GM18867 (cell line): ENCODE results near the gene TNFRSF1B.

Experiments
- ATAC-seq: cut with Tn5 transposase; IDR thresholded peaks from one replicate; pipeline ENCODE4 v1.9.1; 2021; ENCODE audit warnings: mild to moderate bottlenecking, moderate library complexity; ENCODE audit not compliant: unreplicated experiment

TNFRSF1B gene

GRCh38 chr1:12157366-12158231, 9.2 kb upstream of the TNFRSF1B start:
- peak; percentile 24 for ATAC-seq

- ATAC-seq, result no peak
Measured at GRCh38 chr1:12158357-12159092, 8.3 kb upstream of the TNFRSF1B start.

DNA sequence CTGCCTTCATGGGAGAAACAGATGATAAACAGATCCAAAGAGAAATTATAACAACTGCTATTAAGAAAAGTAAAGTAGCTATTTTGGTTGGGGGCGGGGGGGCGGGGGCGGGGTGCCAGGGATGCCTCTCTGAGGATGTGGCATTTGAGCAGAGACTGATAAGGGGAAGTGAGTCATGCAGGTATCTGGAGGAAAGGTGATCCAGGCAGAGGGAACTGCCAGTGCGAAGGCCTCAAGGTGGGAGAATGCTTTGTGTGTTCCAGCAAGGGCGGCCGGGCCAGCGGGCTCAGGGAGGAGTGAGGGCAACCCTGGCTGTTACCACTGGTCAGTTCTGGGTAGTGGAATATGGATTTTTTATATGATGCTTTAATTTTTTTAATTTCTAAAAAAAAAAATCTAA, 7.0 kb upstream of the TNFRSF1B start:
- no peak for ATAC-seq

DNA sequence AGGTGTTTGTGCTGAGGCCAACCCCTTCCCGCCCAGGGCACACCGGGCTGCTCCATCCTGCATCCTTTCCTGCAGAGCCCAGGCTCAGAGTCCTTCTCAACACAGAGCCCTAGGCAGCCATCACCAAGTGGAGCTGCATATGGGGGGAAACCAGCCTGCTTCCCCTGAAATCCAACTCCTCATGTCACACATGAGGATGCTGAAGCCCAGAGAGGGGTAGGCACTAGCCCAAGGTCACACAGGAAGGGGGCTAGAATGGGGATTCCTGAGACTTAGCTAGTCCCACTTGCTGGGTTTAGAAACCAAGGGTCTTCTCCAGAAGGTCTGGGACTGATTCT, 5.5 kb upstream of the TNFRSF1B start:
- no peak for ATAC-seq

DNA sequence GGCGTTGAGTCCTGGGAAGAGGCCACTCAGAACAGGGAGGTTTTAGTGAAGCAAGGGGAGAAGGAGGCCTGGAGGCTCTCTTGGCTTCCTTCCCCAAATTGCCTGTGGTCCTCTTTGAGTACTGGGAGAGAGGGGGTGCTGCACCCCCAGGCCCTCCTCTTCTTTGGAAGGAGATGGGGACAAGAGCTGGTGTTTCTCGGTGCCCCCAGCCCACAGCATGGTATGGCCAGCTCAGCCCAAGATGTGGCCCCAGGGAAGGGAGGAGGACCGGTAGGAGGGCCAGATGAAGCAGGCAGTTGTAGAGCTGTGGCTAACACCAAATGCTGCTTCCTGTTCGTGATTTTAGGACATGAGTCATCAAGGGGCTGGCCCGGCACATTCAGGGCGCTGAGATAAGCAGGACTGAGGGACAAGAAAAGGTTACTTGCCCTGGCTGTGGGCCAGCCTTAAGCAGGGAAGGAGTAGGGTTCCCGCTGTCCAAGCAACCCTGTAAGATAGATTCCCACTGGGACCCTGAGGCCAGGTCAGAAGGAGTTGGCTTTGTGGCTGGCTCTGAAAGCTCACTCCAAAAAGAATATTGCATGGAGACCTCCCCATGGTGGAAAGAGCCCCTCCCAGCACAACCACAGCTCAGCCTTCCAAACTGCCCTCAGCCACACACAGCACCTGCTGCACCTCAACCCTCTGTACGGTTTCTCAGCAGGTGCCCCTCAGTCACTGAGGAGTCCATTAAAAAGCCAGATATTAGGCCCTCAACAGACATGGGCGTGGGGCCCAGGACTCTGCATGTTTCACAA, 4.9 kb upstream of the TNFRSF1B start:
- ATAC-seq, result peak; percentile 82

GRCh38 chr1:12162459-12163137, 4.2 kb upstream of the TNFRSF1B start:
- no peak for ATAC-seq

GRCh38 chr1:12163210-12163609, 3.6 kb upstream of the TNFRSF1B start:
- ATAC-seq, result no peak

- ATAC-seq, result no peak
Measured at GRCh38 chr1:12164210-12164609, 2.6 kb upstream of the TNFRSF1B start.

DNA sequence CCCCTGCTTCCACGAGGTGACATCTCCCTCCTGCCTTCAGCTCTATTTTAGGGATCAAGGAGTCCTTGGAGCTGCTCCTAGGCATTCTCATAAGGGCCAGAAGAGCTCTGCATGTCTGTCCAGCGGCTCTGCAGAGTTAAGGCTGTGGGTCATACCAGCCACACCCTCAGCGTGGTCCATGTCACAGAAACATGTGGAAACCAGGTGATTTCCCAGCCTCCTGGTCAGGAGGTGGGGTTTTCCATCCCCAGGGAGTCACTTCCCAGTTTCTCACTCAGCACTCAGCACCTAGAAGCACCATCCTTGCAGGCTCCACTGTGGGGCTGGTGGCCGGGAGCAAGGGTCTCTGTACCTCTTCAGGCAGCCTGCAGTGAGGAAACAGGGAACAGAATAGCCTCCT, 1.4 kb upstream of the TNFRSF1B start:
- ATAC-seq, result no peak

DNA sequence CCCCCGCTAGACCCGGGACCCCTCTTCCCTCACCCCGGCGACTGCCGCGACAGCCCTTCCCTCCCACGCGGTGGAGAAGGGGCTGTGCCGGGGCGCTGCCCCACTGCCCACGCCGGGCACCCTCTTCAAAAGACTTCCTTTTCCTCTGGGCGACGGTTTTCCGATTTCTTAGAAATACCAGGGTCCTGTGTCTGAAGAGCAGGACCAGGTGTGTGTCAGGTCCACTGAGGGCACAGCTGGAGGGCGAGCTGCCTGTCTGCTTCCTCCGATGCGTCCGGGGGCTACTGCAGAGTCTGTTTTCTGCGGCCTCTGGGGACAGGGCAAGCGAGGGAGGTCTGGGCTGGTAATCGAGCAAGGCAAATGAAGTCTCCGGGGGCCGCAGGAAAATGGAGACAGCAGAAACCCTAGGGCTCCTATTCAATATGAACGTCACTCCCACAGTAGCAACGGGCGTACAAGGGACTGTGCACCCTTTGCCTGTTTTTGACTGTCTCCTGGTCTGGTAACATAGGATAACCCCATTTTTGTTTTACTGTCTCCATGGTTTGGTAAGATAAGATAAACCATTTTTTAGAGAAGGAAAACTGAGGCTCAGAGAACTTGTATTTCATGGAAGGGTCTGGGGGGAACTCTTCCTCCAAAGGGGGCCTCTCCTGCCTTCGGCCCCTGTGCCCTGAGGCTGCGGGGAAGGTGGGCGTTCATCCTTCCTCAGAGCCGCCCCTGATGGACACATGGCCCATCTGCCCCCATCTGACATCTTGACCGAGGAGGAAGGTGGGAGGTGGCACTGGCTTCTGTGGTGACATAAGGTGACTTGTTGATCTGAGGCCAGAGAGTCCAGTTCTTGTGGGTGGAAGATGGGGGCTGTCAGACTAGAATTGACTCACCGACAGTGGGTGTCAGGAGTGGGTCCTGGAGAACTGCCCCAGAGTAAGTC, 970 bp downstream of the TNFRSF1B start:
- ATAC-seq, result peak; percentile 1

- no peak for ATAC-seq
Measured at GRCh38 chr1:12168451-12169160, 1.8 kb downstream of the TNFRSF1B start.

DNA sequence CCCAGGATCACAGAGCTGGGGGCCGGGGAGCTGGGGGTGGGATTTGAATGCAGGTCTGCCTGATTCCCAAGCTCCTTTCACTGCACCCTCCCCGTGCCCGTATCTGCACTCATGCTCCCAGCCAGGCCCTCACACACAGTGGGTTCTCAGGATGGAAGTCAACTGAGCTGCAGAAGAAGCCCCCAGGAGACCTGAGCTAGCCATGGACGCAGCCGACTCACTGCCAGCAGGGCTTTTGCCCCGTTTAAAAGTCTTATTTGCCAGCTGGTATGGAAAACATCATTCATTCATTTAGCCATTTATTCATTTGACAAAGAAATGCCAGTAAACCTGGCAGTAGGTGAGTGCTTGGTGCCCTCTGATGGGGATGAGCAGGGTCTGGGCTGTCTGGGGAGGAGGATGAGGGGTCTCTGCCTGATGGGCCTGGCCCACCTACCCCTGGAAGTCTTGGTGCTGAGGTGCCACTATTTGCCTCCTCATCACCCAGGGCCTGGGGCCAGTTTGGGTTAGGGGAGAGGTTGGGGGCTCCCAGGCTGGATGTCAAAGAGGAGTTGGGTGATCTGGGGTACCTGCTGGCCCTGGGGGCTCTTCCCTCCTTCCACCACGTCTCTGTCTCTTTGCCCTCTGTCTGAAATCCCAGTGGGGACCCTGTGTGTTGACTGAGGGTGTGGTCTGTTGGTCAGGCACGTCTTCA, 2.8 kb downstream of the TNFRSF1B start:
- ATAC-seq, result no peak

DNA sequence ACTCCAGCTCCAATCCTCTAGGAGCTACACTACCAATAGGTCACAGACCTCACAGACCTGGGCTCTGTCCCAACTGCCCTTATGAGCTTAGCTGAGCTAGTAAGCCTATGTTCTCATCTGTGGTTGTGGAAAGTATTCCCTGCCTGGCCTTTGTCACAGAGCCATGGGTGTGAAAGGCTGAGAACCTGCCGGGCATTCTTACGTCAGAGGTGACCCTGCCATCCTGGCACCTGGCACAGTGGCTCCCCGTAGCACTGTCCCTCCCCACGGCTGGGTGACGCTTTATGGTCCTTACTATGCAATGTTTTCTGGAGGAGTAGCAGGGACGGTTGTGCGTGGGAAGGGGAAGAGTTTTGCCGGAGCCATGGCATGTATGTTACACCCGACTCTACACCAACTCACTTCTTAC, 3.5 kb downstream of the TNFRSF1B start:
- ATAC-seq, result no peak

GRCh38 chr1:12171206-12172041, 4.6 kb downstream of the TNFRSF1B start:
- no peak for ATAC-seq

- ATAC-seq, result no peak
Measured at GRCh38 chr1:12172042-12172851, 5.5 kb downstream of the TNFRSF1B start.

- no peak for ATAC-seq
Measured at GRCh38 chr1:12173041-12173509, 6.3 kb downstream of the TNFRSF1B start.

- no peak for ATAC-seq
Measured at GRCh38 chr1:12173631-12174121, 6.9 kb downstream of the TNFRSF1B start.
